Tibial nerve (tissue), 4 donors: ENCODE measurements around the gene TDP2. TPM values are rescaled to one million over a fixed set of nuclear protein-coding genes. Genes with fewer than 3 reads are reported as not detected.

ENCODE experiments used
- DNase-seq, 2 donors: peaks; one replicate each; pipeline ENCODE4 v3.0.0-alpha.2; 2019; ENCODE audit warnings: low spot score in 2 of 2
- H3K27ac ChIP-seq, 4 donors: fragments of 200-600 bp; sonication (generic) in 3 of 4; one replicate each; pipeline ENCODE4 v1.5.1; 2017 to 2019; ENCODE audit warnings: mild to moderate bottlenecking in 1 of 4
- H3K27me3 ChIP-seq, 2 donors: fragments of 200-600 bp; sonication (generic) in 1 of 2; one replicate each; pipeline versions ENCODE4 v1.5.1 to v1.6.0; 2017 to 2019
- H3K36me3 ChIP-seq, 3 donors: fragments of 200-600 bp; sonication (generic); one replicate each; pipeline ENCODE4 v1.5.1; 2018 to 2019
- H3K4me1 ChIP-seq, 4 donors: fragments of 200-600 bp; sonication (generic) in 3 of 4; one replicate each; pipeline ENCODE4 v1.5.1; 2017 to 2019
- H3K4me3 ChIP-seq, 4 donors: fragments of 200-600 bp; sonication (generic) in 3 of 4; one replicate each; pipeline ENCODE4 v1.5.1; 2017 to 2019; ENCODE audit warnings: mild to moderate bottlenecking in 1 of 4, moderate library complexity in 1 of 4
- H3K9me3 ChIP-seq, 4 donors: fragments of 200-600 bp; sonication (generic) in 3 of 4; one replicate each; pipeline ENCODE4 v1.5.1; 2017 to 2019
- CTCF ChIP-seq, 5 experiments: fragments of 200-600 bp in 3 of 5; fragments of 450-650 bp in 2 of 5; sonication (generic) in 3 of 5; IDR thresholded peaks; one replicate each; pipeline ENCODE4 v1.5.1; 2016 to 2019; ENCODE audit warnings: antibody characterized with exemption in 5 of 5, mild to moderate bottlenecking in 3 of 5, moderate library complexity in 2 of 5
- EP300 ChIP-seq, 2 donors: sonication (generic); formaldehyde crosslinking; IDR thresholded peaks; one replicate each; pipeline ENCODE4 v1.6.1; 2017; ENCODE audit warnings: antibody characterized with exemption in 2 of 2, mild to moderate bottlenecking in 1 of 2
- POLR2A ChIP-seq, 2 donors: fragments of 450-650 bp; IDR thresholded peaks; one replicate each; pipeline ENCODE4 v1.6.1; 2017; ENCODE audit warnings: antibody characterized with exemption in 2 of 2, mild to moderate bottlenecking in 2 of 2, moderate library complexity in 2 of 2
- WGBS, 2 donors: methylation state at CpG; one replicate each; pipeline ENCODE4 v1.1.5; 2018; 5-methylcytosine and 5-hydroxymethylcytosine counted together
- total RNA-seq, 4 donors: library from RNA; depleted of rRNA; stranded (reverse); fragments of >200 nt; gene quantifications; one replicate each; pipeline ENCODE4 v1.1.0, GENCODE V29; 2016

TDP2 gene
- 10 to 100 TPM; 24.9 to 32.0 (median 31.3) TPM for total RNA-seq

GRCh38 chr6:24666641-24667377 lies at the start of gene TDP2, which contains the start of gene ACOT13:
TSS of gene TDP2 (minus strand) at chr6:24666899. CDS start at chr6:24666862, 37 bp downstream.
TSS of gene ACOT13 (plus strand) at chr6:24667077. CDS start at chr6:24667264, 187 bp downstream.
- H3K4me1 ChIP-seq, result peaks cover 0 to 41% (median 25%) of the 10 kb centered on the region in 4 donors
- 0 to 1% methylated on average over 48 to 59 of the region's 62 CpGs for WGBS, 2 donors
- peak within 1 kb of the TSS; percentile 85 to 91 (median 88) for H3K27ac ChIP-seq
- DNase-seq, result peak; percentile 85 to 87
- H3K9me3 ChIP-seq, result peaks cover 0 to 6% (median 2%) of the 10 kb centered on the region in 4 donors
- peaks cover 0 to 36% (median 0%) of the 10 kb centered on the region in 3 donors for H3K36me3 ChIP-seq
- peak within 1 kb of the TSS; percentile 49 to 93 (median 75) for H3K4me3 ChIP-seq
- H3K27me3 ChIP-seq, result no peaks in the 10 kb centered on the region
- TF ChIP-seq CTCF (IDR thresholded peaks at IDR 0.05) (peak; percentile 27 to 73 (median 35)), POLR2A (IDR thresholded peaks at IDR 0.05) (peak; percentile 59 to 71), EP300 (IDR thresholded peaks at IDR 0.05) (peak; percentile 93 to 95)

GRCh38 chr6:24710519-24711303 lies 44.0 kb upstream of the TDP2 start:
- H3K9me3 ChIP-seq, result no peaks in the 10 kb centered on the region
- H3K27ac ChIP-seq, result no peak overlapping the region
- H3K4me3 ChIP-seq, result no peak overlapping the region
- TF ChIP-seq EP300 (IDR thresholded peaks at IDR 0.05) (no peak), CTCF (IDR thresholded peaks at IDR 0.05) (no peak), POLR2A (IDR thresholded peaks at IDR 0.05) (no peak)
- peaks cover 0 to 60% (median 27%) of the 10 kb centered on the region in 4 donors for H3K4me1 ChIP-seq
- WGBS, 2 donors, result 91 to 93% methylated on average over 10 of the region's 10 CpGs
- H3K36me3 ChIP-seq, result peaks cover 0 to 99% (median 39%) of the 10 kb centered on the region in 3 donors
- H3K27me3 ChIP-seq, result no peaks in the 10 kb centered on the region
- no peak for DNase-seq

- 87% methylated on average over 4 of the region's 4 CpGs for WGBS, 2 donors
- DNase-seq, result no peak
- TF ChIP-seq EP300 (IDR thresholded peaks at IDR 0.05) (no peak), POLR2A (IDR thresholded peaks at IDR 0.05) (no peak), CTCF (IDR thresholded peaks at IDR 0.05) (no peak)
Measured at GRCh38 chr6:24709014-24709711, 42.5 kb upstream of the TDP2 start.

GRCh38 chr6:24708612-24709011 lies 41.9 kb upstream of the TDP2 start:
- TF ChIP-seq EP300 (IDR thresholded peaks at IDR 0.05) (no peak), CTCF (IDR thresholded peaks at IDR 0.05) (no peak)
- Histone ChIP-seq H3K4me3 (no peak overlapping the region), H3K36me3 (peaks cover 0 to 100% (median 32%) of the 10 kb centered on the region in 3 donors), H3K27ac (no peak overlapping the region), H3K27me3 (no peaks in the 10 kb centered on the region), H3K4me1 (peaks cover 0 to 42% (median 13%) of the 10 kb centered on the region in 4 donors), H3K9me3 (no peaks in the 10 kb centered on the region)
- DNase-seq, result no peak
- 83 to 88% methylated on average over 3 of the region's 3 CpGs for WGBS, 2 donors

More at GRCh38 chr6:24709014-24709711, 42.5 kb upstream of the TDP2 start:
- Histone ChIP-seq H3K4me1 (peaks cover 0 to 47% (median 16%) of the 10 kb centered on the region in 4 donors), H3K9me3 (no peaks in the 10 kb centered on the region), H3K27ac (no peak overlapping the region), H3K4me3 (no peak overlapping the region), H3K27me3 (no peaks in the 10 kb centered on the region), H3K36me3 (peaks cover 0 to 100% (median 37%) of the 10 kb centered on the region in 3 donors)
